ENCODE data around the gene PCBP3.

GRCh38 chr21:45959182-45959581 lies 315.7 kb downstream of the PCBP3 start:
- TF ChIP-seq POLR2AphosphoS5 (IDR thresholded peaks at IDR 0.05; ENCODE audit: low read depth, low read length) (no peak), POLR2A (IDR thresholded peaks at IDR 0.05; ENCODE audit: low read depth, low read length) (no peak)
